ENCODE results near the gene CD180.
"Not testable (repeated sequence)": the region's sequence is repeated elsewhere in the genome, so short reads cannot be mapped to it uniquely, and the experiment has no call there.

The CD180 gene

DNA sequence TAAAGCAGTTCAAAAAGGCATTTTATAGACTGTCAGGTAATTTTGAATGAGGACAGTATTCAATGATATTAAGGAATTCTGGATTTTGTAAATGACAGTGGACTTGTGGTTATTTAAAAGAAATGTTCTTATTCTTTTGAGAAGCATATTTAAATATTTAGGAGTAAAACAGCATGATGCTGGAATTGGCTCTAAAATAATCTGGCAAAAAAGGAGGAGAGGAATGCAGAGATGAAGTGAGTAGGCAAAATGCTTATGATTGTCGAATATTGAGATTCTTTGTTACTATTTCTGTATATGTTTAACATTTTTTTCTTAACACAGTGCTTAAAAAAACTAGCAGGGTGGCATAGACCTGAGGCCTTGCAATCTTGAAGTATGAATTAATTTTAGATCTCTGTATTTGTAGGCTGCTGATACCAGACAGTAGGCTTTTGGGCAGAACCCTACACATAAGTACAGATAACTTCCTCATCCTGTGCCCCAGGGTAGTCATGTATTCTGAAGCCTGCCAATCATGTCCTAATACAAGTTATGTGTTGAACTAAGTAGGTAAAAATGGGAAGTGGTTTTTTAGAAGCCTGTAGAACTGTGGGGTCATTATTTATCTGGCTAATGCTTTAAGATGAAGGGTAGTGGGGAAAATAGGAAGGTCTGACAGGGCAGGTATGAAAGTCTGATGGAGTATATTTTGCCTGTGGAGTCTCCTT lies 9.4 kb downstream of the CD180 start:
- no peak for DNase-seq

DNA sequence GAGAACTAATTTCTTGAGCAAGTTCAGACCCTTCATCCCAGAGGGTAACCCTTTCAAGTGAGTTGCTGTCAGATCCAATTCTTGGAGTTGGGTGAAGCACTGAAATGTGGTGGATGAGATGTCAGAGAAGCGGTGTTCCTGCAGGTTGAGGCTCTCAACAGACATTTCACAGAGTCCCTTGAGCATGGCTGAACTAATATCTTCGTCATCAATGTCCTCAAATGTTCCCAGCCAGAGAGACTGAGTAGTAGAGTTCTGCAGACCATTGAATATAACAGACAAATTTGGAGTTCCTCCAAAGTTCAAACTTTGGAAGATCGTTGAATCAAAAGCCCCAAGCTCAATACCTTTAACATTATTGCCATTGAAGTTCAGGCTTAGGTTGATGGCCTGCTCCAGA lies 12.7 kb downstream of the CD180 start:
- DNase-seq, result no peak

DNA sequence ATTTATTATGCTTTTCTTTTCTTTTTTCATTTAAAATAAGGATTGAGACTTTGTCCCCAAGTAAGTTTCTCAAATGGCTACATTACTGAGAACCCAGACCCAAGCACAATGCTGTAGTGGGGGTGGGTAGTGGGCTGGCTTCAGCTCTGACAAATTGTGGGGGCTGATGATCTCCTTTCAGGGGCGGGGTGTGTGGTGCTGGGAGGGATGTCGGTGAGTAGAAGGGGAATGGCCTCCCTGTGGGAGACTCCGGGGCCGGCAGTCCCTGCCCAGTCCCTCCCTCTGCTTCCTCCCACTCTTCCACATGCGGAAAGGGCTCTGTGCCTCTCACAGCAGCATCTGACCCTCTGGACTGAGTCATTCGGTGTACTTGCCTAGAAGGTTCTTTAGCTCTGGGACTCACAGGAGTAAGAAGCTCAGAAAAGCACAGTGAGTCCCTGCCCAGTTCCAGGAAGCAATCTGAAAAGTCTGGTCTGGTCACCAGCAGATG lies 14.3 kb downstream of the CD180 start:
- no peak for DNase-seq

DNA sequence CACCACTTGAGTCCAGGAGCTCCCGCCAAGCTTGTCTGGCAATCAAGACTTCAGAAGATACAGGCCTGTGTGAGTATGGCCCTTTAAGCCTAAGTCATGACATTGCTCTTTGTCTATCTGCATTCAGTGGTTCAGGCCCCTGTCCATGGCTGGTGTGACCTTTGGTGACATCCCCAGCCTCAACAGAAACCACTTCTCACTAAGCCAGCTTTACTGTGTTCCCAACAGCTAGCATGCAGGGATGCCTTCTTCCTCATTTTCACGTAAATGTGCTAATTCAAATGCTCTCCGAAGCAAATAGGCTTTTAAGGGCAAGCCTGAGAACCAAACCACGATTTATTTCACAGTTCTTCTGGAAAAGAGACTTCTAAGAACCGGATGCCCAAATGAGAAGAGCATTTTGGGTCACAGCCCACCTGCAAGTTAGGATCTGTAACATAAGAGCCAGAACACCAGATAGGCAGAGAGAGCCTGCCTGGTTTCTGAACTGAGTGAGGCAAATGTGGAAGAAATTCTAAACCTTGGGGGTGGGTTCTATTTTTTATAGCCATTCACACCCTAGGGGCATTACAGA lies 14.9 kb downstream of the CD180 start:
- no peak for DNase-seq

DNA sequence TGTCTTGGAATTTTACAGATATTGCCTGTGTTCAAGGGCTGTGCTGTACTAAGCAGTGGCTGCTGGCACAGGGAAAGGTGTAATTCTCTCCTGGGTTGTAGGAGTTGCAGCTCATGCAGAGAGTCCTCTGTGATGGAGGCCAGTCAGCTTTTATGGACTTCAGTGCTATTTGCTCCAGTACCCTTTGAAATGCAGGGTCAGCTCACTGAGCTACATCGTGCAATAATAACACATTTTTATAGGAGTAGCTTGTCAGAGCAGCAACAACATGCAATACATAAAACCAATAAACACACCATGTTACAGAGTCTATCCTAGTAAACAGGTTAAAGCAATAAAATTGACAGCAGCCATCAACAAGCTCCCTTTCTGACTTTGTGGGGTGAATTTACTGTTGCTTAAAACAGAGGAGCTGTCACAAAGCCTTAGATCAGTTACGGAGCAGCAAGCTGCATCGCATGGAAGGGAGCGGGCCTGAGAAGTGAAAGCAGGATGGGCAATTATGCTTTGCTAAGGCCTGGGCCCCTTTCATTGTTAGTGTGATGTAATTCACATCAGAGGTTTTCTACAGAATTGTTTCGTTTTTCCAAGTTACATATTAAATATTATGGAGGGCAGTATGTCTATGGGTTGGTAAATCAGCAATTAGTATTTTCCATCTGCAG lies 16.8 kb downstream of the CD180 start:
- DNase-seq, result no peak

DNA sequence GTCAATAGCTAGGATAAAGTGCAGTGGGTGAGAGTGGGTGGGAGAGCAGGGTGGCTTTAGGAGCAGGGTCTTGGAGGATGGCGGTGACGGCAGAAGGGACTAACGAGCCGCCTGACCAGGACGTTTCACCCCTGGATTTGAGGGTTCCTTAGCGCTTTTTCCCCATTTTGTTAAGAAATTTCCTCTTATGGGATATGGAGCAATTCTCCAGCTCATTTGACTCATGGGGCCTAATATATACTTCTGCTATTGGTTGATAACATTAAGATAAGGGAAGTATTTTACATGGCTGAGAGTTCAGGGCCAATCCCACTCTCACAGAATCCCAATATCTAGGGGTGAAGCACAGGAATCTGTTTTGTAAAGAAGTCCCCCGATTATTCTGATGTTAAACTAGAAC lies 17.6 kb downstream of the CD180 start:
- DNase-seq, result no peak

DNA sequence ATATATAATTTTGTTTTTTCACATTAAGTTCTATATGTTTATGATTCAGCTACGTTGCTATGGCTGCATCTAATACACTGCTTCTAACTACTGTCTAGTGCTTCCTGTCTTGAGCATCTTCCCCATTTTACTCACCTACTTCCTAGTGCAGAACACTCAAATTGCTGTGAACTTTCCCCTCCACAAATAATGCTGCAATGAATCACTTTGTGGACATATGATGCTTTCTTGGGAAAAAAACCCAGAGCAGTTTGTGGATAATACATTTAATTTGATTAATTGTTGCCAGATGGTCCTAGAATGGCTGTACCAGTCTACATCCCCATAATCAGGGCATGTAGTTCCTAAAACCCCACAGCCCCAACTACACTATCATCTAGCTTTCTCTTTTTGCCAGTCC lies 18.5 kb downstream of the CD180 start:
- DNase-seq, result no peak

DNA sequence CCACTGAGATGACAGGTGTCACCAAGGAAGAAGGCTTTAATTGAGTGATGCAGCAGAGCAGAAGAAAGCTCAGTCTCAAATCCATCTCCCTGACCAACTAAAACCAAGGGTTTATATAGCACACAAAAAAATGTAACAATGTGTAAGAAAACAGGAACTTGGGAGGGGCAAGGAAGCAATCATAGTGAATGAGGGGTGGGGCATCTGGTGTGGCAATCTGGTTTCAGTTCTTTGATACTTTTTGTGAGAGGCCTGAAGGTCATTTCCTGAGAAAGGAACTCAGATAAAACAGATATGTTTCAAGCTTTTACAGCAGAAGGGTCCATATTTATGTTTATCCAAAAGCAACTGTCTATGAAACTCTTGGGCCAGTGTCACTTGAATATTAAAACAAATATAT lies 19.7 kb downstream of the CD180 start:
- no peak for DNase-seq

DNA sequence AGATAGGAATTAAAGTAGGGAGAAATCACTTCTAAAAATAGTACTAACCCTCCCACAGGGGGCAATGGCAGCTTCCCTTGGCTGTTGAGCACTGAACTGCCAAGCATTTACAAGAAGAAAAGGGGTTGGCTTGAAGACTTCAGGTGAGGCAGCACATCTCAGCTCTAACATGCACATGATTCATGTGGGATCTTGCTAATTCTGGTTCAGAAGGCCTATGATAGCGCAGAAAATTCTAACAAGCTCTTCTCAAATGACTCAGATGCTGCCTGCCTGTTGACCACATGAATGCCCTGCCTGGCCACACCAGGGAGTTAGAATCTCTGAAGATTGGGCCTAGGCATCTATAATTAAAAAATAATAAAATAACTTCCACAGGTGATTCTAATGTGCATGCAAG lies 22.6 kb downstream of the CD180 start:
- no peak for DNase-seq

DNA sequence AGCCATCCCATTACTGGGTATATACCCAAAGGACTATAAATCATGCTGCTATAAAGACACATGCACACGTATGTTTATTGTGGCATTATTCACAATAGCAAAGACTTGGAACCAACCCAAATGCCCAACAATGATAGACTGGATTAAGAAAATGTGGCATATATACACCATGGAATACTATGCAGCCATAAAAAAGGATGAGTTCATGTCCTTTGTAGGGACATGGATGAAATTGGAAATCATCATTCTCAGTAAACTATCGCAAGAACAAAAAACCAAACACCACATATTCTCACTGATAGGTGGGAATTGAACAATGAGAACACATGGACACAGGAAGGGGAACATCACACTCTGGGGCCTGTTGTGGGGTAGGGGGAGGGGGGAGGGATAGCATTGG lies 23.2 kb downstream of the CD180 start:
- not testable (repeated sequence) for DNase-seq

DNA sequence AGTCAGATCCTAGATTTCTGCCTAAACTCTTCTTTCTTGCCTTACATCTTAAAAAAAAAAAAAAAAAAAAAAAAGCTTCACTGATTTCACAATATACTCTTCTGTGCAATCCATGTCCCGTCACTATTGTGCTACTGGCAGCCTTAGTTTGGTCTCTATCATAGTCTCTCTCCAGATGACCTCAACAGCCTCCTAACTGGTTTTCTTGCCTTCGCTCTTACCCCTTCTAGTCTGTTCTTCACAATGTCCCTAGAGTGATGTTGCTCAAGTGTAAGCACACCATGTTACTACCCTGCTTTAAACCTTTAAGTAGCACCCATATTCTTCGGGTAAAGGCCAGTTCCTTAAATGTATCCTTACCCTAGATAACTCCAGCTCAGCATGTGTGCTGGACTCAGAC lies 25.8 kb downstream of the CD180 start:
- no peak for DNase-seq

DNA sequence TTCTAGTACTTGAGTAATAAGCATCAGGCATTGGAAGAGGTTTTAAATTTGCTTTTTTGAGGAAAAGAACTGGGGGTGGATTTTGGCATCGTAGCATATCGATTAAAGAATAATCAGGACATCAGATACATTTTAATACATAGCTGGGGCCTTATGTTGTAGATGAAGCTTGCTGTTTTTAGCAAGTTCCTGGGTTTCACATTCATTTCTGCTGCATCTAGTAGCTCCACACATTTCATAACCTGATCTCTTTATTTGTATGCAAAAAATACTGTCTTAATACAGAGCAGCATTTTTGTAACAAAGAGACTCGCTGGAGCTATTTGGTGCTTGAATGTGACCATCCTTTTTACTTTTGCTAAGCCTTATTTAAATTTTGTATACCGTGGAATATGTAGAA lies 28.5 kb downstream of the CD180 start:
- DNase-seq, result no peak

DNA sequence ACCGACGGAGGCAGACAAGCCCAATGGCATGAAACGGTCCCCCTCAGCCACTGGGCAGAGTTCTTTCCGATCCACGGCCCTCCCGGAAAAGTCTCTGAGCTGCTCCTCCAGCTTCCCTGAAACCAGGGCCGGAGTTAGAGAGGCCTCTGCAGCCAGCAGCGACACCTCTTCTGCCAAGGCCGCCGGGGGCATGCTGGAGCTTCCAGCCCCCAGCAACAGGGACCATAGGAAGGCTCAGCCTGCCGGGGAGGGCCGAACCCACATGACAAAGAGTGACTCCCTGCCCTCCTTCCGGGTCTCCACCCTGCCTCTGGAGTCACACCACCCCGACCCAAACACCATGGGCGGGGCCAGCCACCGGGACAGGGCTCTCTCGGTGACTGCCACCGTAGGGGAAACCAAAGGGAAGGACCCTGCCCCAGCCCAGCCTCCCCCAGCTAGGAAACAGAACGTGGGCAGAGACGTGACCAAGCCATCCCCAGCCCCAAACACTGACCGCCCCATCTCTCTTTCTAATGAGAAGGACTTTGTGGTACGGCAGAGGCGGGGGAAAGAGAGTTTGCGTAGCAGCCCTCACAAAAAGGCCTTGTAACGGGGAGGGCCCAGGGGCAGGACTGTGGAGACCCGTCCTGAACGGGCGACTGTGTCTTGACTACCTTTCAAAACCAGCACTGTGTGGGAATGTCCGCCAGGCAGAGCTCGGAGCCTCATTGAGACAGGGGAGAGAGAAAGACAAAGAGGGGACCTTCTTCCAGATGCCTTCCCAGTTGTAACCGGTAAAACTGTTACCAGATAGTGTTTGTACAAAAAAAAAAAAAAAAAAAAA lies 29.9 kb downstream of the CD180 start:
- no peak for DNase-seq

DNA sequence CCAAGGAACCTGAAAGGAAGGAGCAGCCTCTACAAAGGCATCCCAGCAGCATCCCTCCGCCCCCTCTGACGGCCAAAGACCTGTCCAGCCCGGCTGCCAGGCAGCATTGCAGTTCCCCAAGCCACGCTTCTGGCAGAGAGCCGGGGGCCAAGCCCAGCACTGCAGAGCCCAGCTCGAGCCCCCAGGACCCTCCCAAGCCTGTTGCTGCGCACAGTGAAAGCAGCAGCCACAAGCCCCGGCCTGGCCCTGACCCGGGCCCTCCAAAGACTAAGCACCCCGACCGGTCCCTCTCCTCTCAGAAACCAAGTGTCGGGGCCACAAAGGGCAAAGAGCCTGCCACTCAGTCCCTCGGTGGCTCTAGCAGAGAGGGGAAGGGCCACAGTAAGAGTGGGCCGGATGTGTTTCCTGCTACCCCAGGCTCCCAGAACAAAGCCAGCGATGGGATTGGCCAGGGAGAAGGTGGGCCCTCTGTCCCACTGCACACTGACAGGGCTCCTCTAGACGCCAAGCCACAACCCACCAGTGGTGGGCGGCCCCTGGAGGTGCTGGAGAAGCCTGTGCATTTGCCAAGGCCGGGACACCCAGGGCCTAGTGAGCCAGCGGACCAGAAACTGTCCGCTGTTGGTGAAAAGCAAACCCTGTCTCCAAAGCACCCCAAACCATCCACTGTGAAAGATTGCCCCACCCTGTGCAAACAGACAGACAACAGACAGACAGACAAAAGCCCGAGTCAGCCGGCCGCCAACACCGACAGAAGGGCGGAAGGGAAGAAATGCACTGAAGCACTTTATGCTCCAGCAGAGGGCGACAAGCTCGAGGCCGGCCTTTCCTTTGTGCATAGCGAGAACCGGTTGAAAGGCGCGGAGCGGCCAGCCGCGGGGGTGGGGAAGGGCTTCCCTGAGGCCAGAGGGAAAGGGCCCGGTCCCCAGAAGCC lies 30.8 kb downstream of the CD180 start:
- DNase-seq, result no peak

DNA sequence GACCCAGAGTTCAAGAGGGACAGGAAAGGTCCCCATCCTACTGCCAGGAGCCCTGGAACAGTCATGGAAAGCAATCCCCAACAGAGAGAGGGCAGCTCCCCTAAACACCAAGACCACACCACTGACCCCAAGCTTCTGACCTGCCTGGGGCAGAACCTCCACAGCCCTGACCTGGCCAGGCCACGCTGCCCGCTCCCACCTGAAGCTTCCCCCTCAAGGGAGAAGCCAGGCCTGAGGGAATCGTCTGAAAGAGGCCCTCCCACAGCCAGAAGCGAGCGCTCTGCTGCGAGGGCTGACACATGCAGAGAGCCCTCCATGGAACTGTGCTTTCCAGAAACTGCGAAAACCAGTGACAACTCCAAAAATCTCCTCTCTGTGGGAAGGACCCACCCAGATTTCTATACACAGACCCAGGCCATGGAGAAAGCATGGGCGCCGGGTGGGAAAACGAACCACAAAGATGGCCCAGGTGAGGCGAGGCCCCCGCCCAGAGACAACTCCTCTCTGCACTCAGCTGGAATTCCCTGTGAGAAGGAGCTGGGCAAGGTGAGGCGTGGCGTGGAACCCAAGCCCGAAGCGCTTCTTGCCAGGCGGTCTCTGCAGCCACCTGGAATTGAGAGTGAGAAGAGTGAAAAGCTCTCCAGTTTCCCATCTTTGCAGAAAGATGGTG lies 31.6 kb downstream of the CD180 start:
- no peak for DNase-seq

DNA sequence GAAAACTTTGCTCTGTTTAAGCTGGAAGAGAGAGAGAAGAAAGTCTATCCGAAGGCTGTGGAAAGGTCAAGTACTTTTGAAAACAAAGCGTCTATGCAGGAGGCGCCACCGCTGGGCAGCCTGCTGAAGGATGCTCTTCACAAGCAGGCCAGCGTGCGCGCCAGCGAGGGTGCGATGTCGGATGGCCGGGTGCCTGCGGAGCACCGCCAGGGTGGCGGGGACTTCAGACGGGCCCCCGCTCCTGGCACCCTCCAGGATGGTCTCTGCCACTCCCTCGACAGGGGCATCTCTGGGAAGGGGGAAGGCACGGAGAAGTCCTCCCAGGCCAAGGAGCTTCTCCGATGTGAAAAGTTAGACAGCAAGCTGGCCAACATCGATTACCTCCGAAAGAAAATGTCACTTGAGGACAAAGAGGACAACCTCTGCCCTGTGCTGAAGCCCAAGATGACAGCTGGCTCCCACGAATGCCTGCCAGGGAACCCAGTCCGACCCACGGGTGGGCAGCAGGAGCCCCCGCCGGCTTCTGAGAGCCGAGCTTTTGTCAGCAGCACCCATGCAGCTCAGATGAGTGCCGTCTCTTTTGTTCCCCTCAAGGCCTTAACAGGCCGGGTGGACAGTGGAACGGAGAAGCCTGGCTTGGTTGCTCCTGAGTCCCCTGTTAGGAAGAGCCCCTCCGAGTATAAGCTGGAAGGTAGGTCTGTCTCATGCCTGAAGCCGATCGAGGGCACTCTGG lies 32.6 kb downstream of the CD180 start:
- DNase-seq, result no peak

DNA sequence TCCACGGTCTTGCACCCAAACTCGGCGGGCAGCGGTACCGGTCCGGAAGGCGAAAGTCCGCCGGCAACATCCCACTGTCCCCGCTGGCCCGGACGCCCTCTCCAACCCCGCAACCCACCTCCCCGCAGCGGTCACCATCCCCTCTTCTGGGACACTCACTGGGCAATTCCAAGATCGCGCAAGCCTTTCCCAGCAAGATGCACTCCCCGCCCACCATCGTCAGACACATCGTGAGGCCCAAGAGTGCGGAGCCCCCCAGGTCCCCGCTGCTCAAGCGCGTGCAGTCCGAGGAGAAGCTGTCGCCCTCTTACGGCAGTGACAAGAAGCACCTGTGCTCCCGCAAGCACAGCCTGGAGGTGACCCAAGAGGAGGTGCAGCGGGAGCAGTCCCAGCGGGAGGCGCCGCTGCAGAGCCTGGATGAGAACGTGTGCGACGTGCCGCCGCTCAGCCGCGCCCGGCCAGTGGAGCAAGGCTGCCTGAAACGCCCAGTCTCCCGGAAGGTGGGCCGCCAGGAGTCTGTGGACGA lies 33.3 kb downstream of the CD180 start:
- DNase-seq, result no peak

DNA sequence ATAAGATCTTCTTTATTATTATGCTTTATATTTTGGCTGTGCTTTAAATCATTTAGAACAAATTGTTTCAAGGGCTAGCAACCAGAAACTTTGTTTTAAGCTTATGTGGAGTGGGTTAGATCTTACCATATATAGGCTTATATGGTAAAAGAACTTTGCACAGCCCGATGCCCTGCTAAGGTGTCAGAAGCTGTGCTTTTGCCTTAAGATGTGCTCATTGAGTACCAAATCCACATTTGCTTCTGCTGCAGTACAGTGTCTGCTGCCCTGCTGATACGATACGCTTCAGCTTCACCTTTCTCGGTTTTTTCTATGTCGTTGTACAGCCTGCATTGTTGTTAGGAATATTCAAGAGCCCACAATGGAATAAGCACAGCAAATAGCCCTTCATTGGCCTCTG lies 34.8 kb downstream of the CD180 start:
- no peak for DNase-seq

DNA sequence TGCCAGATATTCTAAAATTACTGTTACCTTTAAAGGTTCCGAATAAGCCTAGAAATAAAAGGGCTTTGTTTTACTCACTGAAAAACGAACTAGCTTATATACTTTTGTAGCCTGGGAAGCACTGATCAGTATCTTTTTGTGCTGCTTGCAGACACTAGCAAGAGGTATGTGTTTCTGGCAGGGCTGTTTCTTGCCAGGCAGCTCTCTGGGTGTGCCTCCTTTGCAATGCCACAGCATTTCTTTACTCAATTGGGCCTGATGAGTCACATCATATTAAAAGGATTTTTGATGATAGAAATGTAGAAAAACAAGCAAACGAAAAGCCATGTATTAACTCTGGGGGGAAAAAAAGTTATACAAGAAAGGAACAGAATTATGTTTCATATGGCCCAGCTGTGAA lies 35.6 kb downstream of the CD180 start:
- no peak for DNase-seq

DNA sequence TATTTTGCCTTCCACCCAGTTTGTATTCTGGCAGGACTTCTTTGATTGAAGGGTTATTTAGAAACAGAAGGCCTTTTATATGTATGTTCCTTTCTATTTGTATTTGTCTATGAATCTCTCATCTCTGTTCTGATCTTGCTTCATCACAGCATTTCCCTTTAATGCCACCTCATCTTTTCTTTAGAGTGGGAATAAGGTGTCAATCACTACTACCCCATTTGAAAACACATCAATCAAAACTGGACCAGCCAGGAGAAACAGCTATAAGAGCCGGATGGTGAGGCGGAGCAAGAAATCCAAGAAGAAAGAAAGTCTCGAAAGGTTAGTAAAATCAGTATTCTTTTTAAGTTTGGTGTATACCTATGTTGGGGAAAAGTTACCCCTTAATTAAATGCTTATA lies 36.3 kb downstream of the CD180 start:
- no peak for DNase-seq

Data from NCI-H1436 (cell line).